Spleen (tissue), 7 donors: Measurements from ENCODE around the gene CCNA2.

Experiments
- POLR2A ChIP-seq, 3 donors: fragments of 450-650 bp; IDR thresholded peaks; one replicate each; pipeline ENCODE4 v1.5.1; 2017; ENCODE audit warnings: antibody characterized with exemption in 3 of 3, mild to moderate bottlenecking in 1 of 3
- TF ChIP-seq, protein P1 (sequence below), 11 experiments: fragments of 200-600 bp in 7 of 11; fragments of 450-650 bp in 4 of 11; sonication (generic) in 4 of 11; IDR thresholded peaks in 8 of 11; conservative IDR thresholded peaks in 3 of 11; 1 replicate in 7 of 11; 2 replicates in 4 of 11; pipeline versions ENCODE4 v1.4.0 to v1.8.0; 2016 to 2021; ENCODE audit warnings: antibody characterized with exemption in 11 of 11, inconsistent platforms in 4 of 11, mild to moderate bottlenecking in 1 of 11
- donor health status: DM: no; HTN: no; CAD: no; lungs with moderate emphysema.
- donor health status: DM: no; HTN: no; CAD: no.
- donor health status: DM: no; HTN: no; CAD: no.

GRCh38 chr4:121786221-121786620 is 37.5 kb downstream of the CCNA2 start:
- TF ChIP-seq, protein P1, sequence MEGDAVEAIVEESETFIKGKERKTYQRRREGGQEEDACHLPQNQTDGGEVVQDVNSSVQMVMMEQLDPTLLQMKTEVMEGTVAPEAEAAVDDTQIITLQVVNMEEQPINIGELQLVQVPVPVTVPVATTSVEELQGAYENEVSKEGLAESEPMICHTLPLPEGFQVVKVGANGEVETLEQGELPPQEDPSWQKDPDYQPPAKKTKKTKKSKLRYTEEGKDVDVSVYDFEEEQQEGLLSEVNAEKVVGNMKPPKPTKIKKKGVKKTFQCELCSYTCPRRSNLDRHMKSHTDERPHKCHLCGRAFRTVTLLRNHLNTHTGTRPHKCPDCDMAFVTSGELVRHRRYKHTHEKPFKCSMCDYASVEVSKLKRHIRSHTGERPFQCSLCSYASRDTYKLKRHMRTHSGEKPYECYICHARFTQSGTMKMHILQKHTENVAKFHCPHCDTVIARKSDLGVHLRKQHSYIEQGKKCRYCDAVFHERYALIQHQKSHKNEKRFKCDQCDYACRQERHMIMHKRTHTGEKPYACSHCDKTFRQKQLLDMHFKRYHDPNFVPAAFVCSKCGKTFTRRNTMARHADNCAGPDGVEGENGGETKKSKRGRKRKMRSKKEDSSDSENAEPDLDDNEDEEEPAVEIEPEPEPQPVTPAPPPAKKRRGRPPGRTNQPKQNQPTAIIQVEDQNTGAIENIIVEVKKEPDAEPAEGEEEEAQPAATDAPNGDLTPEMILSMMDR (IDR thresholded peaks at IDR 0.05 in 8 of 11, conservative IDR thresholded peaks at IDR 0.05 in 3 of 11): no peak
- no peak for TF ChIP-seq POLR2A (IDR thresholded peaks at IDR 0.05)
